Stimulated activated CD8-positive, alpha-beta memory T cell treated with anti-CD3 and anti-CD28 coated beads, Interleukin-7, amount 100 ng/mL, for 1 hour (primary cell): ENCODE data around the gene EBF4.
"Not testable (repeated sequence)": the region's sequence is repeated elsewhere in the genome, so short reads cannot be mapped to it uniquely, and the experiment has no call there.

Source experiments
- DNase-seq, 2 donors: peaks; one replicate each; pipeline ENCODE4 v3.0.0-alpha.2; 2020; ENCODE audit warnings: low read depth in 2 of 2

EBF4 gene

DNA sequence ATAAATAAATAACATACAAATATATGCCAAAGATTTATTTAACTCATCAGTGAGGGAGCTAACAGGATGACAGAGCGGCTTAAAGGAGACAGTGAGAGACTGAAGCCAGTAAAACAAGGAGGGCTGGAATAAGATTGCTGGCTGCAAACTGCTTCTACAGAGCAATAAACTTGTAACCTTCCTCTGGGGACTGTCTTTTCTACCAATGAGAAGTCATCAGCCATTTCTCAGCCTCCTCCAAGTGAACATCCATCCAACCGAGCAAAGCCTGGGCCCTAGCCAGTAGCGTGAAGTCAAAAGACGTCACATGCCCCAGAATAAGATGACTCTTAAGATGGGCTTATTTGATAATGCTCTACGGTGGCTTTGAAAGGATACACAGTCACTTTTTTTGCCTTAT, 65.4 kb downstream of the EBF4 start:
- DNase-seq = no peak

DNA sequence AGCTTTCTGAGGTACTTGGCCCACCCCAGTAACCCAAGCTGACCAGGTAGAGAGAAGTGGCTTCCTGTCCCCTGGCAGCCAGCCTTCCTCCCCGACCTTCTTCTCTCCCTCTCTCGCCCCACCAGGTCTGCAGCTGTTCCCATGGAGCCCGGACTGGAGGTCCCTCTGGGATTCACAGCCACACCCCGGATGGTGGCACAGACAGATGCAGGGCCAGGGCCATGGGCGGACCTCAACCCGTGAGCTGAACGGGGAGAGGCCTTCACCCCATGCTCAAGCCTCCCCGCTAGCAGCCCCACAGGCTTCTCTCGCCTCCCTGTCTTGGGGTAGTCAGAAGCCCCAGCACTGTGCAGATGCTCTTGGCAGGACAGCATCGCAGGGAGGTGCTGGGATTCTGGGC, 66.6 kb downstream of the EBF4 start:
- DNase-seq = no peak

DNA sequence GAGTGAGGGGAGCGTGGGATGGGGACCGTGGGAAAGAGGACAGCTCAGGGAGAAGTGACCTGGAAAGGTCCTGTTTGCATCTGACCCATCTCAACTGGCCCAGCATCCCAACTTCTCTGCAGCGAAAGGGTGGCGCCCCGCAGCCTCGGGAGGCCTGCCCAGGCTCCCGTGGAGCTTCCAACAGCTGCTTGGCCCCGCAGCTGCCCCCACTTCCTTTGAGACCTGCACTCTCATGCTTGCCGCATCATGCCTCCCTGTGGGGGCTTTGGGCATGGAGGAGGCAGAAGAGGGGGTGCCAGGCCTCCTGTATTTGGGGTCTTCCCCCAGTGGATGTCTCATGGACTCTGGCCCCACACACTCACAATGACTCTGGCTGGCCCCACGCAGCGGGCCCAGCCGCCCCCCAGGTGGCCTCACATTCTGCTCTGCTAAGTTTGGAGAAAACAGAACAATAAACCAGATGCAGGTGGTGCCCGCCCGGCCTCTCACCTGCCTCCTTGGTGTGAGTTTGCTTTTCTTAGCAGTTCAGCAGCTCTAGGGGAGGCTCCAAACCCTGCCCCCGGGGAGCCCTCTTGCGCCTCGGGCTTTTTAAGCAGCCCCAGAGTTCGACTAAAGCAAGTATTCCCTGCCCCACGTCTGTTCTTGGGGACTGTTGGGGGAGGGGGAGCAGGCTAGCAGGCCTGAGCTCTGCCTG, 67.2 kb downstream of the EBF4 start:
- no peak for DNase-seq

DNA sequence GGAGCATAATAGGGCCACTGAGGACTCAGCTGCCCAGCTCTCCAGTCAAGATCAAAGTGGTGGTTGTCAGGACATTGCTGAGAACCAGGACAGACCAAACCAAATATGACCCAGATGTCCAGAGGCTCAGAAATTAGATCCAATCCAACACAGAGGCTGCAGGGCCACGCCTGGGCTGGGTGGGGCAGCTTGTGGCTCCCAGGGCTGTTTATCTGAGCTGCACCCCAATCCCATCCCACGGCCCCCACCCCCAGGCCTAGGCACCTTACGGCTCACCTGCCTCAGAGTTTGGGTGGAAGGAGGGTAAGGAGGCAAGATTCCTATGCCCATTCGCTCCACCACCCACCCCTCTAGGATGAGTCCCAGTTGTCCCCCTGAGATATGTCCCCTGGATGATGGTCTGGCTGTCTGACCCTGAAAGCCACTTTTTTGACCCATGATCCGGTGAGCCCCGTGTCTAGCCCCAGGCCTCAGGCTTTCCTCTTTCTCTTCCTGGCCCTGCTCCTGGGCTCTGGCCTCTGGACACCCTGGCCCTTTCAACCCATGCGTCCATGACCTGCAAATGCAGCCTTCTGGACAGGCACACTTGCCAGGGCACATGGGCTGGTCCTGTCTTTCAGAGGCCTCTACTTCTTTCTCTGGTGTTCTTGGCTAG, 67.8 kb downstream of the EBF4 start:
- DNase-seq = no peak

DNA sequence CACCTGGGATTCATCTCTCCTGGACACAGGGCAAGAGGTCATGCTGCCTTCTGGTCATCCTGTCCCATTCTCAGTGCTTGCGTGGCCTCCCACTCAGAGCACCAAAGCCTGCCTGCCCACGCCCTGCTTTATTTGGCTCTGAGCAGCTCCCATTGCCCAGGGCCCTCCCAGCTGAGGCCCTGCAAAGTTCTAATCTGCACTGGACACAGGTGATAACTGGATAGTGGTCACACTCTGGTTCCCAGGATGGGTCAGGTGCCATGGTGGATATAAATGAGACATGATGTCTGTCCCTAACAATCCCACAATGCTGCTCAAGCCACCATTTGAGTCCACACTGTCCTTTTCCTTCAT, 68.3 kb downstream of the EBF4 start:
- no peak for DNase-seq

DNA sequence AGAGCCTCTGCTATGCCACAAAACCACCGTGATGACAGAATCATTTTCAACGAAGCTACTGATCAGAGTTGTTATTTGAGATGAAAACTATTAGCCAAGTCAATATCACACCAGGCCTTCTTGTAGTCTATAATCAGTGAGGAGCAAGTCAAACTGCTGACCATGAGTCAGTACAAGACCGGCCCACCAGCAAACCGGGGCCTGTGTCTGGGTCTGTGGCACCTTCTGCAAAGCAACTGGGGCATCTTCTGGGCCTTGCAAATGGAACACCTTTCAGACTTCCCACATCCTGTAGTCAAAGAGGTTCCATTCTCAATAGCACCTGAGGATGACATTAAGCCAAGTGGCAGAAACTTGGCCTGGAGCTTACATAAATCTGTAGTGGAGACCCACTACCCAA, 69.3 kb downstream of the EBF4 start:
- DNase-seq = no peak

DNA sequence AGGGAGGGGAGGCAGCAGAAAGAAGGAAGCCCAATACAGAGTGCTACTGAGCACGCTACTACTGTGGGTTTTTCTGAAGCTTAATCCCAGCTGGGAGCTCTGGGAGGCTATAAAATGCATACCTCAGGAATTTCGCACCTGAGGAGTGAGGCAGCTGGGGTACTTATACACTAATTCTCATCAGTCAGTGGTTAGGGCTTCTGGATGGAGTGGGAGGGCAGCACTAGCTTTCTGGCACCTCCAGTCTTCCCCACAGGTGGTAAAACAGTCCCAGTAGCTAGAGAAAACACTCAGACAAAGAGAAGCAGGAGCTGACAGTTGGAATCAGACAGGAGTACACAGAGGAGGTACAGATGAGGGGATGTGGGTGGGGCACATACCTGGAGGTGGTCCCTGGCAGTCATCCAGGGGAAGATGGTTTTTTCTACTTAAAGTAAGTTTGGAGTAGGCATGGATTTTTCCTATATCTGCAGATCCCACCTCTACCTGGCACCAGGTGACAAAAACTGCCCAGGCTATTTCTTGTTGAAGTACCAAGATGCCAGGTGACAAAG, 70.1 kb downstream of the EBF4 start:
- DNase-seq = no peak

DNA sequence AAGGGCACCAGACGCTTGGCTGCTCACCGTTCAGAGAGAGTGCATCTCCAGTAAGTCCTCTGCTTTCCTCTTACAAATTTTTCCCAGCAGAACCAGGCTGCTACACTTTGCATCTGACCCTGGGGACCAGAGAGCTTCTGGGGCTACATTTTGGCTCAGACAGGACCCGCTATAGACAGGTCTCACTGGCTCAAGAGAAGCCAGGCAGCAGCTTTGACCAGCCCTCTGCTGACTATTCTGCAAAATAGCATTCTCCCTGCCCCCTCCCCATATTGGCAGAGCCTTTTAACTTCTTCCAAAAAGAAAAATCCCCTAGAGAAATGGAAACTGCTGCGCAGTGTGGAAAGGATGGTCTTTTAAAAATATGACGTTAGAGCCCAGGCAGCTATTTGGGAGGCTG, 70.6 kb downstream of the EBF4 start:
- DNase-seq = no peak

DNA sequence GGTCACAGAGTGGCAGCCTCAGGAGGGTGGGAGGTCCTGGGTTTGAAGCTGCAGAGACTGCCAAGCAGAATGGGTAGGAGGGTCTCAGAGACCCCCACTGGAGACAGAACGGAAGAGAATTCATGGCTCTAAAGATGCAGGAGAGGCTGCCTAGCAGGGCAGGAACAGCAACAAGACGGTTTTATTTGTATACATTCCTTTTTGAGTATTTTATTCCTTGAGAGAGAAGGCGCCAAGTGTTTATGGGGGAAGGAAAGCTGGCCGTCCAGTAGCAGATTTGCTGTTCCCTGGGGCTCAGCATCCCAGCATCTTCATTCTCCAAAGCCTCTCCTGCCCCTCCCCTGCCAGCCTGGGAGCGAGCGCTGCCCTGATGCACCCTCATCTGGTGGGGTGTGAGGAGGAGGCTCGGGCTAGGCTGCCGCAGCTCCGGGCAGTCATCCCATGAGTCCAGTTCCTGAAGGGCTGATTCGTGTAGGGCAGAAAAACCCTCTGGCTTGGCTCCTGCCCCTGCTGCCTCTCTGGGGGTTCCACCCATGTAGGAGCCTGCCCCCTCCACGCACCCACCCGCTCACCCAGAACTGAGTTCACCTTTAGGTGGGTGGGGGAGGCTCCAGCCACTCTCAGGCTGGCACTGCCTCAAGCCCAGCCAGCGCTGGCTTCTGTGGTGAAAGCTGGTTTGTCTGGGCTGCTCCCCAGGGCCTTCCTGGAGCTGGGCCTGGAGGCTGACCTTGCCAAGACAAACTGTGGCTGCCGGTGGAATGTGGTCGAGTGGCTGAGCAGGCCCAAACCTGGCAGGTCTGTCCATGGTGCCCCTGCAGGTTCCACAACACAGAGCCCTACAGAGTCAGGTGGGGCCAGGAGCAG, 75.4 kb downstream of the EBF4 start:
- DNase-seq = no peak

DNA sequence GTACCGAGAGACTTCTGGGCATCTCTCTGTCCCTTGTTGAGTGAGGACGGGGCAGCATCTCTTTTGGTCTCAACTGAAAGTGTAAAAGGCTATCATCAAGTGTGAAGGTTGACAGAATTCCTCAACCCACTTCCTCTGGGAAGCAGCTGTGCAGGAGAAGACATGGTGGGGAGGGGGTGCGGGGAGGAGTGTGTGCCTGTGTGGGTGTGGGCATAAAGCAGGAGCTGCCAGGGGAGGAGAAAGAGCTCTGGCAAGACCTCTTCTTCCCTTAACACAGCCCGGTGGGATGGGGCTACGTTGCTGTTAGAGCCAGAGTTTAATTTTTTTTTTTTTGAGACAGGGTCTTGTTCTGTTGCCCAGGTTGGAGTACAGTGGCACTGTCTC, 76.0 kb downstream of the EBF4 start:
- no peak for DNase-seq

DNA sequence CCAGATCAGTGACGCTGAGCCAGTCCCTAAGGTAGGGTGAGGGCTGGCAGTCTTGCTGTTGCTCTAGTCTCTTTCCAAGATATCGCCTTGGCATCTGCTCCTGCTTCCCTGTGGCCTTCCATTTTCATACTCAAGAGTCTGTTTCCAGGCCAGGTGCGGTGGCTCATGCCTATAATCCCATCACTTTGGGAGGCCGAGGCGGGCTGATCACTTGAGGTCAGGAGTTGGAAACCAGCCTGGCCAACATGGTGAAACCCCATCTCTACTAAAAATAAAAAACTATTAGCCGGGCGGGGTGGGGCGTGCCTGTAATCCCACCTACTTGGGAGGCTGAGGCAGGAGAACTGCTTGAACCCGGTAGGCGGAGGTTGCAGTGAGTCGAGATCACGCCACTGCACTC, 77.5 kb downstream of the EBF4 start:
- not testable (repeated sequence) for DNase-seq

DNA sequence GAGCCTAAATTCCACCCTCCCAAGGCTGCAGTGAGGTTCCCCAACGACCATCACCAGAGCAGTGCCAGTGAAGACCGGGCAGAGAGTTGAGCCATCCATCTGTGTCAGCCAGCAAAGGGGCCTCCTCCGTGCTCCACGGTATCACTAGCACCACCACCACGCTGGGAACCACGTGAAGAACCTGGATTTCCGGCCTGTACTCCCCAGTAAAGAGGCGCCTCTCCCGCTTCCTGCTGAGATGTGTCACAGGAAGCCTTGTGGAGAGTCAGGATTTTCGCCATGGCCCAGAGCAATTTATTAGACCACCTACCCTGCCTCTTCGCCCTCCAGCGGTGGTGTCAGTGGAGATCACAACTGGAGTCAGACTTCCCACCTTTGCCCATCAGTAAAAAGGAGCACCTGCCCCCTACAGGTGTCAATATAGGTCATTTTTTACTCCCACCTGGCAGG, 79.1 kb downstream of the EBF4 start:
- DNase-seq = no peak

DNA sequence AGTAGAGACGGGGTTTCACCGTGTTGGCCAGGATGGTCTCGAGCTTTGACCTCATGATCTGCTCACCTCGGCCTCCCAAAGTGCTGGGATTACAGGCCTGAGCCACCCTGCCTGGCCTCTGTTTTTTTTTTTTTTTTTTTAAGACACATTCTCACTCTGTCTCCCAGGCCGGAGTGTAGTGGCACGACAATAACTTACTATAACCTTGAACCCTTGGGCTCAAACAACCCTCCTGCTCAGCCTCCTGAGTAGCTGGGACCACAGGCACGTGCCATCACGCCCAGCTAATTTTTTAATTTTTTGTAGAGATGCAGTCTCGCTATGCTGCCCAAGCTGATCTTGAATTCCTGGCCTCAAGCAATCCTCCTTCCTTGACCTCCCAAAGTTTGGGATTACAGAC, 81.2 kb downstream of the EBF4 start:
- DNase-seq = no peak

DNA sequence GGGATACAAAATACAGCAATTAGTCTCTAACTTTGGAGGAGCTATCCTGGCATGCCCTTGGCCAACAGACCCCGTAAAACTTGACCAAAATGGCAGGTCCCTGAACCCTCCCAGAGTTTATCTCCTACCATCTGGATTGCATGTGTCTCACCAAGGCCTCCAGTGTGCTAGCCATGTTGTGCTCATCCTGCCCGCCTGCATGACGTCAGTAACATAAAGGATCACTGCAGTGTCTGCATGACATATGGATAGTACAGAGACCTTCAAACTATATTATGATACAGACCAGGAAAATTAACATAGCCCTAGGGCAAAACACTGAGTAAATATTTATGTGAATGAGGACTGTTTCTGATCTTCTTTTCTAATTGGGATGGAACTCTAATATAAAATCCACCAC, 82.6 kb downstream of the EBF4 start:
- DNase-seq = no peak

DNA sequence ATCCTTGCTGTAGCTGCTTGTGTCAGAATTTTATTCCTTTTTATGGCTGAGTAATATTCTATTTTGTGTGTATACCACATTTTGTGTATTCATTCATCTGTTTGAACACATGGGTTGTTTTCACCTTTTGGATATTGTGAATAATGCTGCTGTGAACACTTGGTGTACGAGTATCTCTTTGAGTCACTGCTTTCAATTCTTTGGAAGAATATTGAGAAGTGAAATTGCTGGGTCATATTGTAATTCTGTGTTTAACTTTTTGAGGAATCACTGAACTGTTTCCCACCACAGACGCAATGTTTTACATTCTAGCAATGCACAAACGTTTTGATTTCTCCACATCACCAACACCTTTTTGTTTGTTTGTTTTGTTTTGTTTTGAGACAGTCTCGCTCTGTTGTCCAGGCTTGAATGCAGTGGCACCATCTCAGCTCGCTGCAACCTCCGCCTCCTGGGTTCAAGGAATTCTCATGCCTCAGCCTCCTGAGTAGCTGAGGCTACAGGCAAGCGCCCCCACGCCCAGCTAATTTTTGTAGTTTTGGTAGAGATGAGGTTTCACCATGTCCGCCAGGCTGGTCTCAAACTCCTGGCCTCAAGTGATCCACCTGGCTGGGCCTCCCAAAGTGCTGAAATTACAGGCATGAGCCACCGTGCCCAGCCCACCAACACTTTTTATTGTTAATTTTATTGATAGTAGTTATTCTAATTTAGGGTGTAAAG, 86.2 kb downstream of the EBF4 start:
- DNase-seq = no peak

DNA sequence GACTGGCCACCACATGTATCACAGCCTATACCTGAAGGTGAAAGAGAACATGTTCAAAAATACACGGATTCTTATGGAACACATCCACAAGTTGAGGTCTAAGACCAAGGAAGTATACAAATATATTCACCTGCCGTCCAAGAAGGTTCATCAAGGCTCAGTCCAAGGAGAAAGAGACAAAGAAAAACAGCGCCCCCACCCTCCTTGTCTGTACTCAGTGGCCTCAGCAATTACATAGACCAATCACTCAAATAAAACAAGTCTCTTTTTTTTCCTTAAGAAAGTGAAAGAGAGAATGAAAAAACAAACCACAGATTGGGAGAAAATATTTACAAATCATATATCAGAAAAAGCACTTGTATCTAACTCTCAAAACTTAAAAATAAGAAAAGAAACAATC, 88.4 kb downstream of the EBF4 start:
- no peak for DNase-seq

DNA sequence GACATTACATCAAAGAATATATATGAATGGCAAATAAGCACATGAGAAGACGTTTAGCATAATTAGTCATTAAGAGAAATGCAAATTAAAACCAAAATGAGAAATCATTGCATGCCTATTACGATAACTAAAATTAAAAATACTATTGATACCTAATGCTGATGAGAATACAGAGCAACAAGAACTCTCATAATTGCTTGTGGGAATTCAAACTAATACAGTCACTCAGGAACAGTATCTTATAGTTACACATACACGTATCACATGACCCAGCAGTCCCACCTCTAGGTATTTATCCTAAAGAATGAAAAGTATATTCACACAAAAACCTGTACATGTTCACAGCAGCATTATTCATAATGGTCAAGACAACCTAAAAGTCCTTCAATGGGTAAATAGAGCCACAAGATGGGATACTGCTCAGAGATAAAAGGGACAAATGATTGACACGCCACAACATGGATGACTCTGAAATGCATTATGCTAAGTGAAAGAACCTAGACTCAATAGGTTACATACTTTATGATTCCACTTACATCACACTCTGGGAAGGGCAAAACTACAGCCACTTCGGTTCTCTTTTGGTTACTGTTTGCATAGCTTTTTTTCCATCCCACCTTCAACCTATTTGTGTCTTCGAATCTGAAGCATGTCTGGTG, 91.5 kb downstream of the EBF4 start:
- DNase-seq = no peak

DNA sequence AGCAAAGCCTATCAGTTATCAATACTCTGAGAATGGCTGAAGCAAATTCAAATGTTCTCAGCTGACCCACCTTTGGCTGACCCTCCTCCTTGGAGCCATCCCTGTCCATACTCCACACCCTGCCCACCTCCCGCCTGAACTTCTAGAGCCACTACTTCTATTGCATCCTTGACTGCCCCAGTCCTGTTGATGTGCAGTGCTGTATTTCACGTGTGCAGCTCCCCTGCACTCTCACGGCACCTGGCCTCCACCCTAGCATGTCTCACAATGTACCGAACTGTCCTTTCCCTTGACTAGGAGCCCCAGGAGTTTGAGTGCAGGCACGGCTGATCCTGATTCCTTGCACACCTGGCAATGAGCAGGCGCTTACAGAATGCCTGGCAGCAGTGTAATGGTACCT, 100.9 kb downstream of the EBF4 start:
- DNase-seq = no peak

DNA sequence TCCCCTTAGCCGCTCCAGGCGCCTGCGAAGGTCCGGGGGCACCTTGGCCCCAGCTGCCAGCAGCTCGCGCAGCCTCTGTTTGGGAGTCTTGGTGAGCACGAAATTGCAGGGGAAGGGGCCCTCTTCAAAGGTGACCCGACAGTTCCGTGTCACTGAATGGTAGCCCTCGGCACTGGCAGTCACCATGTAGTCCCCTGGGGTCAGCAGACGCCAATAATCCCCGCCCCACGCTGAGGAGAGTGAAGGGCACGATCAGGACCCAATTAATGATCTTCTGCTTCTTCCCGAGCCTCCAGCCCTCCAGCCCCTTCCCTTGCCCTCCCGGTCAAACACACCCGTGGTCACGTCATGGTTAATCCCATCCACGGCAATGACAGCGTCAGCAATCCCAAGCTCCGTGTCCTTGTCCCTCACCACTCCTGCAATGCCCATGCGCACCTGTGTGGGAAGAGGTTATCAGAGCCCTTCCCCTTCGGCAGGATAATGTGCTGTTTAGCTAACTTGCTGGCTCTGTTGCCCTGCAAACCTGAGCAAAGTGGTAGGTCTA, 101.7 kb downstream of the EBF4 start:
- DNase-seq = no peak

DNA sequence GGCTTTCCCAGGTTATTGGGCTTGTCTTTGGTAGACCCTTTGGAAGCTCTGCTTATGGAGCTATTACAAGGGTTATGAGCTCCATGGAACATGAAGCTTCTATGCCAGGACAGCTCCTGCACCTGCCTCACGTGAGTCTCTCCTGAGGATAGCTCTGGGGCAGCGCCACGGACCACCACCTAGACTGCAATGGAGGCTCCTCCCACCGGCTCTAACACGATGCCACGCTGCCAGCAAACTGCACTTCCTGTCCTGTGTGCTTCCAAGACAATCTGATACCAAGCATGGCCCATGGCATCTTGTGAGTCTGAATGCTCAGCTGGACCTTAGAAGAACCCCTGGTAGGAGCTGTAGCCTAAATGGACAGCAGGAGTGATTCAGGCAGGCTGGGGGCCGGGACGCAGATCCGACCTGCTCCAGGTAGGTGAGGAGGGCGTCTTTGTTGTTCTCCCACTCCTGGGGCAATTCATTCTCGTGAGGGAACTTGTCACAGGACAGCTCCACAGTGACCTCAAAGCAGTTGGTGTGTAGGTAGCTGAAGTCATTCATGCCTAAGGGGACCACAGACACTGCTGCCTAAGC, 102.4 kb downstream of the EBF4 start:
- DNase-seq = no peak

DNA sequence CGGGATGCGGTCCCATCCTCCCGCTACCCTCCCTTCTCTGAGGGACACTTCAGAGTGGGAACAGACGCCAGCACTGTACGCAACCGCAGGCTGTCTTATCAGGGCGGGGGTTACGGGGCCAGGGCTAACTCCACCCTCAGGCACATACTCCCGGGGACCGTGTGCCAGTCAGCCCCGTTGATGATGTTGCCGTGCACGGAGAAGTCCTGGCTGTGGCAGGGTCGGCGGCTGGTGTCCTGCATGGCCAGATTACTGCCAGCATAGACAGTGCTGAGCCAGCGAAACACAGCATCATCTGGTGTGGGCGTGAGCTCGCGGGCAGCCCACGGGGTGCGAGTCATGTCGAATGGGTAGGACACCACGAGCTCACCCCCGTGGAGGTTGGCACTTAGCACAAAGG, 102.9 kb downstream of the EBF4 start:
- DNase-seq = no peak
